ENCODE measurements around the gene GNA14.

DNA sequence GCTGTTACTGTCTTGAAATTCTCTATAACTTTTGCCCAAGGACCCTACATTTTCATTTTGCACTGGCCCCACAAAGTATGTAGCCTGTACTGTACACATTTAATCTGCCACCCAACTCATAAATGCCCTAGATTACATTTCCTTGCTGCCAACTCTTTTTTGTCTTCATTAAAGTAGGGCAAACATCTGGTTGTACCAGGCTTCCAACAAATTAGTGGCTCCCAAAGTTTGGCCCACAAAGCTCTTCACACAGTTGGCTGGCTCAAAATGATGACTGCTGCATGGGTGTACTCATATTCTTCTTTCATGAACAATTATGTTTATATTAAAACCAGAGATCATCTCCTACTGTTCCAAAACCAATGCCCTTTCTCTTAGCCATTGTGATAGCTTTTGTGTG, 45.3 kb downstream of the GNA14 start:
- no peak for TF ChIP-seq POLR2A (IDR thresholded peaks at IDR 0.05)
- TF ChIP-seq, protein P1, sequence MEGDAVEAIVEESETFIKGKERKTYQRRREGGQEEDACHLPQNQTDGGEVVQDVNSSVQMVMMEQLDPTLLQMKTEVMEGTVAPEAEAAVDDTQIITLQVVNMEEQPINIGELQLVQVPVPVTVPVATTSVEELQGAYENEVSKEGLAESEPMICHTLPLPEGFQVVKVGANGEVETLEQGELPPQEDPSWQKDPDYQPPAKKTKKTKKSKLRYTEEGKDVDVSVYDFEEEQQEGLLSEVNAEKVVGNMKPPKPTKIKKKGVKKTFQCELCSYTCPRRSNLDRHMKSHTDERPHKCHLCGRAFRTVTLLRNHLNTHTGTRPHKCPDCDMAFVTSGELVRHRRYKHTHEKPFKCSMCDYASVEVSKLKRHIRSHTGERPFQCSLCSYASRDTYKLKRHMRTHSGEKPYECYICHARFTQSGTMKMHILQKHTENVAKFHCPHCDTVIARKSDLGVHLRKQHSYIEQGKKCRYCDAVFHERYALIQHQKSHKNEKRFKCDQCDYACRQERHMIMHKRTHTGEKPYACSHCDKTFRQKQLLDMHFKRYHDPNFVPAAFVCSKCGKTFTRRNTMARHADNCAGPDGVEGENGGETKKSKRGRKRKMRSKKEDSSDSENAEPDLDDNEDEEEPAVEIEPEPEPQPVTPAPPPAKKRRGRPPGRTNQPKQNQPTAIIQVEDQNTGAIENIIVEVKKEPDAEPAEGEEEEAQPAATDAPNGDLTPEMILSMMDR (IDR thresholded peaks at IDR 0.05): no peak
